Esophagus (tissue), 2 donors: ENCODE results near the gene SYTL5. TPM values are rescaled to one million over a fixed set of nuclear protein-coding genes. Genes with fewer than 3 reads are reported as not detected.

Source experiments
- H3K27ac ChIP-seq, 2 donors: one replicate each; pipeline ENCODE4 v1.5.1; 2013; ENCODE audit warnings: low read depth in 2 of 2, mild to moderate bottlenecking in 2 of 2, inconsistent platforms in 1 of 2, low read length in 1 of 2, moderate library complexity in 1 of 2
- H3K27me3 ChIP-seq, 2 donors: one replicate each; pipeline ENCODE4 v1.6.1; 2013; ENCODE audit warnings: low read length in 2 of 2, control low read depth in 1 of 2, mild to moderate bottlenecking in 1 of 2; ENCODE audit not compliant: insufficient read depth in 2 of 2, control insufficient read depth in 1 of 2
- H3K36me3 ChIP-seq, 2 donors: one replicate each; pipeline ENCODE4 v1.6.1; 2013; ENCODE audit warnings: low read length in 1 of 2; ENCODE audit not compliant: control insufficient read depth in 2 of 2, insufficient read depth in 2 of 2
- H3K4me1 ChIP-seq, 2 donors: one replicate each; pipeline ENCODE4 v1.6.1; 2013; ENCODE audit warnings: low read length in 1 of 2; ENCODE audit not compliant: control insufficient read depth in 2 of 2, insufficient read depth in 2 of 2
- H3K4me3 ChIP-seq, 2 donors: one replicate each; pipeline ENCODE4 v1.5.1; 2013; ENCODE audit warnings: low read length in 2 of 2, mild to moderate bottlenecking in 2 of 2, low read depth in 1 of 2, moderate library complexity in 1 of 2
- H3K9me3 ChIP-seq, 2 donors: one replicate each; pipeline ENCODE4 v1.6.1; 2013; ENCODE audit warnings: mild to moderate bottlenecking in 2 of 2, low read depth in 1 of 2, low read length in 1 of 2, moderate library complexity in 1 of 2; ENCODE audit not compliant: control insufficient read depth in 2 of 2, insufficient read depth in 1 of 2
- WGBS, 2 donors: extraction: QIAGEN DNeasy Blood & Tissue Kit; methylation state at CpG; one replicate each; pipeline ENCODE4 v1.1.7; 2013; 5-methylcytosine and 5-hydroxymethylcytosine counted together
- polyA plus RNA-seq, 2 donors: library from polyadenylated mRNA; stranded (reverse); fragments of 200-250 nt; gene quantifications; one replicate each; pipeline ENCODE4 v1.2.3, GENCODE V29; 2013
- donor health status: healthy with polysubstance abuse.
- donor health status: Bipolar disorder and iron deficiency.

The SYTL5 gene
- polyA plus RNA-seq, 2 donors: 3.0 TPM

DNA sequence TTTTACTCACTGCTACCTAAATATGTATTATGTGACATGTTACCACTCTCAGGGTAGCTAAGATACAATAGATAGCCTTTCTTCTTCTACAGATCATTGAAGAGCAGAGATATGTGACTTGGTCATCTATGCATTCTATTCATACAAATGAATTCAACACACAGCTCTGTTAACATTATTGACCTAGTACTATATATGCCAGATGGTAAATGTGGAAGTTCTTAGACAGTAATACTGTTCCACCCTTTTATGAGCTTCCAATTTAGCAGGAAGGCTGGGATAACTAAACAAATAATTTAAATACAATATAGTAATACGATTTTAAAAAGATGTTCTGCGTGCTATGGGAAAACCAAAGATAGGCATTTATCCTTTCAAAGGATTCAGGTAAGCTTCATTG lies 76.0 kb downstream of the SYTL5 start:
- 69 to 91% methylated on average over 2 of the region's 2 CpGs for WGBS, 2 donors
- Histone ChIP-seq H3K4me1 (no peaks in the 10 kb centered on the region), H3K36me3 (no peaks in the 10 kb centered on the region), H3K27ac (no peak overlapping the region), H3K9me3 (no peaks in the 10 kb centered on the region), H3K27me3 (peaks cover 0 to 4% of the 10 kb centered on the region in 2 donors), H3K4me3 (no peak overlapping the region)

DNA sequence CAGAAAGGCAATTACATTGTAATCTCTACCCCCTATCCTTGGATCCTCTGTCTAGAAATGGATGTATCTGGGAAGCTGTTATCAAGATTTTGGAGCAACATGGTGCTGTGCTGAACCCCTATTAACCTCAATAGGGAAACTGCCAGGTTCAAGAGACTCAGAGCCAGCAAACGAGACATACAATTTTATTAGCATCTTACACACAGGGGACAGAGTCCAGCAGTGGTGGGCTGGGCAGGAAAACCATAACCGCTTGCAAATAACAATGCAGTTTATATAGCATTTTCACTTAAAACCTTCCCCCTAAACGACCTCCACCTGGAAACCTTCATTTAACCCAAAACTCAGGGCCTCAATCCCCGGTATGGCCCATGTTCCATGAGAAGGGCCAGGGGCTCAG lies 79.5 kb downstream of the SYTL5 start:
- no peaks in the 10 kb centered on the region for H3K36me3 ChIP-seq
- H3K27ac ChIP-seq: peak overlapping the region in 1 of 2 donors; percentile 21
- 66 to 85% methylated on average over 4 of the region's 4 CpGs for whole genome bisulfite sequencing, 2 donors
- H3K27me3 ChIP-seq: peaks cover 0 to 1% of the 10 kb centered on the region in 2 donors
- H3K9me3 ChIP-seq: no peaks in the 10 kb centered on the region
- H3K4me1 ChIP-seq: no peaks in the 10 kb centered on the region
- H3K4me3 ChIP-seq: no peak overlapping the region

DNA sequence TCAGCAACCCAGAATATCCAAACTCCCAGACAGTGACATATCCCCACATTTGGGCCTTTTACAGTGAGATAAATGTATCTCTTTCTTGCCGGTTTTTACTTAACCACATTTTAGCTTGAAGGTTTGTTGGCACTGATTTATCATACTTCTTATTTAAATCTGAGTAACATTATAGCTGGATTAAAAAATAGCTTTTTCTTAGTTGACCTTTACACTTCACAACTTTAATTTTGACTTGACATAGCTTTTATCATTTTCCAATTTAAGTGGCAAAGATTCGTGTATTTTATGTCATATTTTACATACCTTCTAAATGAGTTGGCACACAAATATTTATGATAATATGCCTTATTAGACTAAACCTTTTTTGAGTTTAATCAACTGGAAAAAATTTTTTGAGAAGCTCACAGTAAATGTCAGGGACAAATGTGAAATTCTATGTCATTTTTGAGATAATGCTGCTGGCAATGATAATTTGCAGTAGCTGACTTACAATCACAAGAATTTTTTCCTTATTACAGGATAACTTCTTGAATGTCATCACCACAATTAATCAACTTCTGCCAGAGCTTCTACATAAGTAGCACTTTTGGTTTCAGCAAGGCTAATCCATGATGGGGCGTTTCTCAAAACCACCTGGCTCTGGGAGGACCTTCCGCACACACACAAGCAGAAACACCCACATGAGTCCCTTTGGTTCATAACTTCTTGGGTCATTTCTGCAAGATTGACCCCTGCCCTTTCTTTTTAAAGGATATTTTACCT lies 80.3 kb downstream of the SYTL5 start:
- Histone ChIP-seq H3K9me3 (no peaks in the 10 kb centered on the region), H3K27me3 (peaks cover 0 to 4% of the 10 kb centered on the region in 2 donors), H3K36me3 (no peaks in the 10 kb centered on the region), H3K4me3 (no peak overlapping the region), H3K27ac (peak overlapping the region in 1 of 2 donors; percentile 8), H3K4me1 (no peaks in the 10 kb centered on the region)
- 48 to 65% methylated on average over 4 of the region's 4 CpGs for WGBS, 2 donors

DNA sequence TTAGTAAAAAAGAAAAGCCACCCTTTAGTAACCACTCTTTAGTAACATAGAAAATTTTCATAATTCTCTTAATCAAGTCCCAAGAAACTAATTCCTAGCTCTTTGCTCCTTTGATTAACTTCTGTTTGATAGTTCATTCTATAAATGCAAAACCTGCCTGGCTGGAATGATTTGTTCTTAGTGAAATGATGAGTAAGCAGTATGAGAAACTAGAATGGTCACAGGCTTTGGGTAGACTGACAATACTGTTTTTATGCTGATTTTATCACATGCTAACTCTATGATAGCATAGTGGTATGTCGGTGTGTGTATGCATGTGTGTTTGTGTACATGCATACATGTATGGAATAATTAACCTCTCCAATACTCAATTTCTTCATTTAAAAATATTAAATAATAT lies 81.2 kb downstream of the SYTL5 start:
- H3K4me3 ChIP-seq: no peak overlapping the region
- no peaks in the 10 kb centered on the region for H3K4me1 ChIP-seq
- no peaks in the 10 kb centered on the region for H3K9me3 ChIP-seq
- H3K27me3 ChIP-seq: peaks cover 0 to 4% of the 10 kb centered on the region in 2 donors
- 67 to 68% methylated on average over 1 of the region's 1 CpG for WGBS, 2 donors
- H3K27ac ChIP-seq: no peak overlapping the region
- no peaks in the 10 kb centered on the region for H3K36me3 ChIP-seq

DNA sequence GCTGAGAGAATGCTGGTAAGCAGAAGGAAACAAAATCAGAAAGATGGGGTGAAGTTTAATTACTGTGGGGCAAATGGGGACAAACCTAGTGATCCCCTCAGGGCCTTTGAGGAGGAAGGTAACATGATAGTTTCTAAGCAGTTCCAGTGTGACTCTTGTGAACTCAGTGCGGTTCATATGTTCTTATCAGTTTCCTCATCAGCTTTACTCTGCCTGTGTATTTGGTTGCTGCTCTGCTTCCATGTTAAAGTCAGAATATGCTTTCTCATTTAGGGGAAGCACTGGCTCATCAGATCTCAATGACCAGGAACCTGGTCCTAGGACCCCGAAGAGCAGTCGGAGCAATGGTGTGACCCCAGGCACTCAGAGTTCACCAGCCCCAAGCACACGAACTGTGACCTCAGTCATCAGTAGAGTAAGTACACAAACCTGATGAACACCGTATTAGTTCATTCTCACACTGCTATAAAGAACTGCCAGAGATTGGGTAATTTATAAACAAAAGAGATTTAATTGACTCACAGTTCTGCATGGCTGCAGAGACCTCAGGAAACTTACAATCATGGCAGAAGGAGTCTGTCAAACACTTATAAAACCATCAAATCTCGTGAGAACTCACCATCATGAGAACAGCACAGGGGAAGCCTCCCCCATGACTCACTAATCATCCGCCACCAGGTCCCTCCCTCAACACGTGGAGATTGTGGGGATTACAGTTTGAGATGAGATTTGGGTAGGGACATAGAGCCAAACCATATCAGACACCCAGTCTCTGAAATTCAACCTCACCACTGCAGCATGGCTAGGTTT lies 83.0 kb downstream of the SYTL5 start:
- no peaks in the 10 kb centered on the region for H3K4me1 ChIP-seq
- H3K4me3 ChIP-seq: no peak overlapping the region
- H3K27ac ChIP-seq: peak overlapping the region; percentile 33 to 40
- no peaks in the 10 kb centered on the region for H3K9me3 ChIP-seq
- WGBS, 2 donors: 62 to 66% methylated on average over 8 of the region's 8 CpGs
- peaks cover 0 to 4% of the 10 kb centered on the region in 2 donors for H3K27me3 ChIP-seq
- no peaks in the 10 kb centered on the region for H3K36me3 ChIP-seq

DNA sequence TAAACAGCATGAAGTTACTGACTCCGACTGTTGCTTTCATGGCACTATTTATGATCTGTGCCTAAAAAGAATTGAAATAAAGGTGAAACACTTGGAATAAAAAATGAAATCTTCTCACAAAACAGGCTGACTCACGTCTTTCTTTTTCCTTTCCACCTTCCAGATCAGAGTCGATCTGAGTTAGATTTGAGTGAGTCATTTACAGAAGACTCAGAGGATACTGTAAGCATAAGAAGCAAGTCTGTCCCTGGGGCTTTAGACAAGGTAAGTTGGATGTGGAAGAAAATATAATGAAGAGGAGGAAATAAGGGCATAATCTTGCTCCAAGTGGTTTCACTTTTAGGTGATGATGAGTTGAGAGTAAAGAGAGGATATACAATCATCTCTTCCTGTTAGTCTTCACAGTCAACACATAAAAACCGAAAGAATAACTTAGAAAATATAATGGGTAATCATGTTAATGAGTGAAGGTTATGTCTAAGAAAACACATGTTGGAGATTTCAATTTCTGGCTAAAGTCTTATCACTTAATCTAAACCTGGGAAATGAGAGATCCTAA lies 89.7 kb downstream of the SYTL5 start:
- H3K36me3 ChIP-seq: no peaks in the 10 kb centered on the region
- H3K27ac ChIP-seq: no peak overlapping the region
- no peak overlapping the region for H3K4me3 ChIP-seq
- WGBS, 2 donors: 41 to 48% methylated on average over 4 of the region's 4 CpGs
- H3K9me3 ChIP-seq: no peaks in the 10 kb centered on the region
- H3K4me1 ChIP-seq: no peaks in the 10 kb centered on the region
- H3K27me3 ChIP-seq: peaks cover 0 to under 1% of the 10 kb centered on the region in 2 donors

DNA sequence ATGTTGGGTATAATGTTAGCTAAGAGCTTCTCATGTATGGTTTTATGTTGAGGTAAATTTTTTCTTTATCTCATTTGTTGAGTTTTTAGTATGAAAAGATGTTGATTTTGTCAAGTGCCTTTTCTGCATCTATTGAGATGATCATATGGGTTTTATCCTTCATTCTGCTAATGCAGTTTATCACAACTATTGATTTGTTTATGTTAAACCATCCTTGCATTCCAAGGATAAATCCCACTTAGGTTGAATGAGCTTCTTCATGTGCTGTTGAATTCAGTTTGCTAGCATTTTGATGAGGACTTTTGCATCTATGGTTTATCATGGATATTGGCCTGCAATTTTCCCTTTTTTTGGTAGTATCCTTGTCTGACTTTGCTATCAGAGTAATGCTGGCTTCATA lies 93.3 kb downstream of the SYTL5 start:
- Histone ChIP-seq H3K27ac (no peak overlapping the region), H3K4me3 (no peak overlapping the region), H3K4me1 (no peaks in the 10 kb centered on the region), H3K36me3 (no peaks in the 10 kb centered on the region), H3K9me3 (no peaks in the 10 kb centered on the region), H3K27me3 (peaks cover 0 to 3% of the 10 kb centered on the region in 2 donors)

DNA sequence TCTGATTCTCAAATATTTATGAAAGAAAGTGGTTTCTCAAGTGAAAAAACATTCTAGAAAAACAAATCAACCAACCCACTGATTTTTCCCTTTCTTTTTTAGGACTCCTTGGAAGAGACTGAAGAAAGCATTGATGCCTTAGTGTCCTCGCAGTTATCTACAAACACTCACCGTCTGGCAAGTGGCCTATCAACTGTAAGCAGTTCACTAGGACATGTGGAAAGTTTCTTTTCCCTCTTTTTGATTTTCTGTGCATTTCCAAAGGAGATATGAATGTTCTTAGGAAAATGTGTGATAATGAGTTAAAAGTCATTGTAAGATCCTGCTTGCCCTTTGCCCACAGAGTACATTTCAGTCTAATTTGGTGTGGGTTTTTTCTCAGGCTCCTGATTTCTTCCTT lies 95.9 kb downstream of the SYTL5 start:
- WGBS, 2 donors: 75 to 83% methylated on average over 2 of the region's 2 CpGs
- peak overlapping the region; percentile 22 to 31 for H3K27ac ChIP-seq
- no peak overlapping the region for H3K4me3 ChIP-seq
- no peaks in the 10 kb centered on the region for H3K36me3 ChIP-seq
- no peaks in the 10 kb centered on the region for H3K9me3 ChIP-seq
- H3K27me3 ChIP-seq: peaks cover 0 to 3% of the 10 kb centered on the region in 2 donors
- H3K4me1 ChIP-seq: no peaks in the 10 kb centered on the region

DNA sequence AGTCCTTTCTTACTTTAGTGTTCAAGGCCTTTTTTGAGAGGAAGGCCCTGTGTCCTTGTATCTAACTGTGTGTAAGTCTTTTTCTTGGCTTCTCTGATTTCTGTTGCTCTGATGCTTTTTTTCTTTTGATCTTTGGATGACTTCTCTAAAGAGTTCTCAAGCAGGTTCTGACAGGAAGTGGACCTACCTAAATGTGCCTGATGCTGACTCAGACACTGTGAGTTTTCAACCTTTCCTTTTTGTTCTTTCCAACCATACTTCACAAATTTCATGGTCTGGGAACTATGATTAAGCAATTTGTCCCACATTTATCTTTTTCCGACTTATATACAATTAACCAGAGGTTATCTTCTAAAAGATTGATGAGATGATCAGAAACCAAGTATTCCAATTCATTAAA lies 96.5 kb downstream of the SYTL5 start:
- WGBS, 2 donors: 53 to 78% methylated on average over 1 of the region's 1 CpG
- no peak overlapping the region for H3K27ac ChIP-seq

More for the DNA sequence above, 96.5 kb downstream of the SYTL5 start:
- Histone ChIP-seq H3K4me1 (no peaks in the 10 kb centered on the region), H3K9me3 (no peaks in the 10 kb centered on the region), H3K36me3 (no peaks in the 10 kb centered on the region), H3K4me3 (no peak overlapping the region), H3K27me3 (peaks cover 0 to 3% of the 10 kb centered on the region in 2 donors)
